Testis (tissue), 2 donors: Measurements from ENCODE around the gene NFATC3.

ENCODE experiments used
- POLR2A ChIP-seq: fragments of 450-650 bp; IDR thresholded peaks from one replicate; pipeline ENCODE4 v1.6.1; 2017; ENCODE audit warnings: antibody characterized with exemption, mild to moderate bottlenecking, moderate library complexity
- TF ChIP-seq, protein P1 (sequence below), 3 experiments: fragments of 450-650 bp in 2 of 3; fragments of 200-600 bp in 1 of 3; sonication (generic) in 1 of 3; IDR thresholded peaks; one replicate each; pipeline ENCODE4 v1.5.1; 2016 to 2019; ENCODE audit warnings: antibody characterized with exemption in 3 of 3, mild to moderate bottlenecking in 2 of 3, moderate library complexity in 1 of 3

GRCh38 chr16:68232335-68232734, 147.2 kb downstream of the NFATC3 start:
- TF ChIP-seq POLR2A: no peak
- TF ChIP-seq, protein P1, sequence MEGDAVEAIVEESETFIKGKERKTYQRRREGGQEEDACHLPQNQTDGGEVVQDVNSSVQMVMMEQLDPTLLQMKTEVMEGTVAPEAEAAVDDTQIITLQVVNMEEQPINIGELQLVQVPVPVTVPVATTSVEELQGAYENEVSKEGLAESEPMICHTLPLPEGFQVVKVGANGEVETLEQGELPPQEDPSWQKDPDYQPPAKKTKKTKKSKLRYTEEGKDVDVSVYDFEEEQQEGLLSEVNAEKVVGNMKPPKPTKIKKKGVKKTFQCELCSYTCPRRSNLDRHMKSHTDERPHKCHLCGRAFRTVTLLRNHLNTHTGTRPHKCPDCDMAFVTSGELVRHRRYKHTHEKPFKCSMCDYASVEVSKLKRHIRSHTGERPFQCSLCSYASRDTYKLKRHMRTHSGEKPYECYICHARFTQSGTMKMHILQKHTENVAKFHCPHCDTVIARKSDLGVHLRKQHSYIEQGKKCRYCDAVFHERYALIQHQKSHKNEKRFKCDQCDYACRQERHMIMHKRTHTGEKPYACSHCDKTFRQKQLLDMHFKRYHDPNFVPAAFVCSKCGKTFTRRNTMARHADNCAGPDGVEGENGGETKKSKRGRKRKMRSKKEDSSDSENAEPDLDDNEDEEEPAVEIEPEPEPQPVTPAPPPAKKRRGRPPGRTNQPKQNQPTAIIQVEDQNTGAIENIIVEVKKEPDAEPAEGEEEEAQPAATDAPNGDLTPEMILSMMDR (IDR thresholded peaks at IDR 0.05): no peak
